Vagina (tissue), 2 donors: ENCODE data around the gene SMAD5. TPM values are rescaled to one million over a fixed set of nuclear protein-coding genes. Genes with fewer than 3 reads are reported as not detected.

Experiments used
- DNase-seq, 2 donors: peaks; one replicate each; pipeline ENCODE4 v3.0.0-alpha.2; 2017; ENCODE audit errors: extremely low spot score in 2 of 2
- H3K27ac ChIP-seq: fragments of 200-600 bp; sonication (generic); one replicate; pipeline ENCODE4 v1.5.1; 2019
- H3K27me3 ChIP-seq: fragments of 200-600 bp; sonication (generic); one replicate; pipeline ENCODE4 v1.5.1; 2019
- H3K36me3 ChIP-seq, 2 donors: fragments of 200-600 bp; sonication (generic); one replicate each; pipeline ENCODE4 v1.5.1; 2017 to 2019
- H3K4me1 ChIP-seq: fragments of 200-600 bp; sonication (generic); one replicate; pipeline ENCODE4 v1.5.1; 2019
- H3K4me3 ChIP-seq, 2 donors: fragments of 200-600 bp; sonication (generic); 1 replicate in 1 of 2; 2 replicates in 1 of 2; pipeline ENCODE4 v1.5.1; 2016 to 2019
- H3K9me3 ChIP-seq: fragments of 200-600 bp; sonication (generic); one replicate; pipeline ENCODE4 v1.5.1; 2019
- POLR2A ChIP-seq, 2 donors: fragments of 450-650 bp; IDR thresholded peaks; one replicate each; pipeline ENCODE4 v1.6.1; 2017; ENCODE audit warnings: antibody characterized with exemption in 2 of 2, mild to moderate bottlenecking in 2 of 2, moderate library complexity in 2 of 2
- POLR2AphosphoS5 ChIP-seq, 2 donors: sonication (generic); formaldehyde crosslinking; IDR thresholded peaks; one replicate each; pipeline ENCODE4 v1.9.0; 2017; ENCODE audit warnings: antibody characterized with exemption in 2 of 2, mild to moderate bottlenecking in 2 of 2, low read depth in 1 of 2; ENCODE audit not compliant: insufficient read depth in 1 of 2
- intact Hi-C: fragments of 100-400 bp; cut with DNase I; formaldehyde crosslinking; loops from one replicate; pipeline ENCODE4 v1.15.1; 2023
- total RNA-seq: library from RNA; depleted of rRNA; stranded (reverse); fragments of >200 nt; gene quantifications from one replicate; pipeline ENCODE4 v1.2.3, GENCODE V29; 2016
- TF ChIP-seq, protein P1 (sequence below), 3 experiments: fragments of 450-650 bp in 2 of 3; fragments of 200-600 bp in 1 of 3; sonication (generic) in 1 of 3; IDR thresholded peaks; one replicate each; pipeline ENCODE4 v1.5.1; 2017 to 2019; ENCODE audit warnings: antibody characterized with exemption in 3 of 3, mild to moderate bottlenecking in 2 of 3, moderate library complexity in 2 of 3

The SMAD5 gene
- total RNA-seq, 1 donor from 2014 or later = 40.0 TPM

DNA sequence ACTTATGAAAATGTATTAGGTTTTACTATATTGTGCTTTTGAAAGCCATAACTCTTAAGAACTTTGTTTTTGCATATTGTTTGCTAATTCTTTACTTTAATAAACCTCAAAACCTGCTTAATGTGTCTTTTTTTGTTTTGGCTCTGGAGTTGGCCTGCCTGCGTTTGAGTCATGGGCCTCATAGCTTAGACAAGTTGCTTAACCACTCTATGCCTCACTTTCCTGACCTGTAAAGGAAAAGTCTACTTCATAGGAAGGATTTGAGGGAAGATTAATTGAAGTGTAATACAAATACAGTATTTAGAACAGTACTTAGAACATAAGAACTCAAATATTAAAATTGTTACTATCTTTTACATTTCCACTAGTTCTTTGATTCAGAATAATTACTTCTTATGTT lies 50.0 kb downstream of the SMAD5 start:
- Histone ChIP-seq H3K27me3 (no peaks in the 10 kb centered on the region), H3K36me3 (peaks cover 0 to 29% of the 10 kb centered on the region in 2 donors), H3K4me1 (no peaks in the 10 kb centered on the region), H3K27ac (no peak overlapping the region), H3K9me3 (no peaks in the 10 kb centered on the region), H3K4me3 (no peak overlapping the region)
- no peak for DNase-seq
- intact Hi-C loops = no loop called here
- no peak for TF ChIP-seq POLR2A (IDR thresholded peaks at IDR 0.05)
- TF ChIP-seq, protein P1, sequence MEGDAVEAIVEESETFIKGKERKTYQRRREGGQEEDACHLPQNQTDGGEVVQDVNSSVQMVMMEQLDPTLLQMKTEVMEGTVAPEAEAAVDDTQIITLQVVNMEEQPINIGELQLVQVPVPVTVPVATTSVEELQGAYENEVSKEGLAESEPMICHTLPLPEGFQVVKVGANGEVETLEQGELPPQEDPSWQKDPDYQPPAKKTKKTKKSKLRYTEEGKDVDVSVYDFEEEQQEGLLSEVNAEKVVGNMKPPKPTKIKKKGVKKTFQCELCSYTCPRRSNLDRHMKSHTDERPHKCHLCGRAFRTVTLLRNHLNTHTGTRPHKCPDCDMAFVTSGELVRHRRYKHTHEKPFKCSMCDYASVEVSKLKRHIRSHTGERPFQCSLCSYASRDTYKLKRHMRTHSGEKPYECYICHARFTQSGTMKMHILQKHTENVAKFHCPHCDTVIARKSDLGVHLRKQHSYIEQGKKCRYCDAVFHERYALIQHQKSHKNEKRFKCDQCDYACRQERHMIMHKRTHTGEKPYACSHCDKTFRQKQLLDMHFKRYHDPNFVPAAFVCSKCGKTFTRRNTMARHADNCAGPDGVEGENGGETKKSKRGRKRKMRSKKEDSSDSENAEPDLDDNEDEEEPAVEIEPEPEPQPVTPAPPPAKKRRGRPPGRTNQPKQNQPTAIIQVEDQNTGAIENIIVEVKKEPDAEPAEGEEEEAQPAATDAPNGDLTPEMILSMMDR (IDR thresholded peaks at IDR 0.05) = no peak
- no peak for TF ChIP-seq POLR2AphosphoS5 (IDR thresholded peaks at IDR 0.05; ENCODE audit: insufficient read depth in 1 of 2, low read depth in 1 of 2)

DNA sequence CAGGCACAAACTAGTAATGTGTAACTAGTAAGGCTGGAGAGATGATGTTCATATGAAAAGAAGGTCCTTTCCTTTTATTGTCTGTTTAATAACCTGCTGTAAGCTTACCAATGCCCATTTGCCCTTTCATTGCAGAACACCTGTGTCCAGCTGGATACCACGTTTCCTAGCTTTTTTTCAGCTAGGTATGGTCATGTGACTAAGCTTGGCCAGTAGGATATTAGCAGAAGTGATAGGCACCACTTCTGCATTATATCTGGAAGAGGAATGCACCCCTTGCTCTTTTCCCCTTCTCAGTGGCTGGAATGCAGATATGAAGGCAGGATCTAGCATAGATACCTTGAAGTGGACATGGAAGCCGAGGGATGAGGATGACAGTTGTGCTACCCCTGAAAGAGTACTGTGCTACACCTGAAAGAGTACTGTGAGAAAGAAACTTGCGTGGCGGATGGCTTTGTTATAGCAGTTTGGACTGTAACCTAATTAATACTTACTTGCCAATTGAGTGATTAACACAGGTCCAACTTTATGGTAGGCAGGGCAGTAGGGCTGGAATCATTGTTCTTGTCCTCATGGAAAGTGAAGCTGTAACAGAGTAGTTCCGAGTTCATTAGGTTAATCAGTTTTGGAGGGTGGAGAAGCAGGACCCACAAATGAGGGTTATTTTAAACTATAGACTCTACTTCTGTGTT lies 53.5 kb downstream of the SMAD5 start:
- no peak overlapping the region for H3K4me3 ChIP-seq
- no peaks in the 10 kb centered on the region for H3K27me3 ChIP-seq
- TF ChIP-seq, protein P1 (IDR thresholded peaks at IDR 0.05) = no peak
- TF ChIP-seq POLR2AphosphoS5 (IDR thresholded peaks at IDR 0.05; ENCODE audit: insufficient read depth in 1 of 2, low read depth in 1 of 2) = no peak
- TF ChIP-seq POLR2A (IDR thresholded peaks at IDR 0.05) = no peak
- no peak overlapping the region for H3K27ac ChIP-seq
- H3K36me3 ChIP-seq = peaks cover 0 to 16% of the 10 kb centered on the region in 2 donors
- no peaks in the 10 kb centered on the region for H3K9me3 ChIP-seq
- no peak for DNase-seq
- intact Hi-C loops = no loop called here
- peaks cover 3% of the 10 kb centered on the region for H3K4me1 ChIP-seq

DNA sequence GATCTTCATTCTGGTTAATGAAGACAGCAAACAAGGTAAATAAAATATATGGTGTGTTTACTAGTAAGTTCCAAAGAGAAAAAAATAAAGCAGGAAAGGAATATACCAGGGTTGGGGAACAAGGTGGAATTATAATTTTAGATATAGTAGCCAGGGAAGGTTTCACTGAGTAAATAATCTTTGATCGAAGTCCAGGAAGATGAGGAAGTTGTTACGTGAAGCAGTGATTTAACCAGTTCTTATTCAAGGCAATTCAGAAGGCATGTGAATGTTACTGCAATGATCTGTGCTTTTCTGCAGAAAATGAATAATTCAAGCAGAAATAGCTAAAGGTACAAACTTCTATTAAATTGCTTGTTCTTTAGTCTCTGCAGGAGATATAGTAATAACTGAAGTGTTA lies 54.2 kb downstream of the SMAD5 start:
- H3K9me3 ChIP-seq = no peaks in the 10 kb centered on the region
- TF ChIP-seq, protein P1 (IDR thresholded peaks at IDR 0.05) = no peak
- no peak for TF ChIP-seq POLR2A (IDR thresholded peaks at IDR 0.05)
- no peak for TF ChIP-seq POLR2AphosphoS5 (IDR thresholded peaks at IDR 0.05; ENCODE audit: insufficient read depth in 1 of 2, low read depth in 1 of 2)
- intact Hi-C loops = no loop called here

DNA sequence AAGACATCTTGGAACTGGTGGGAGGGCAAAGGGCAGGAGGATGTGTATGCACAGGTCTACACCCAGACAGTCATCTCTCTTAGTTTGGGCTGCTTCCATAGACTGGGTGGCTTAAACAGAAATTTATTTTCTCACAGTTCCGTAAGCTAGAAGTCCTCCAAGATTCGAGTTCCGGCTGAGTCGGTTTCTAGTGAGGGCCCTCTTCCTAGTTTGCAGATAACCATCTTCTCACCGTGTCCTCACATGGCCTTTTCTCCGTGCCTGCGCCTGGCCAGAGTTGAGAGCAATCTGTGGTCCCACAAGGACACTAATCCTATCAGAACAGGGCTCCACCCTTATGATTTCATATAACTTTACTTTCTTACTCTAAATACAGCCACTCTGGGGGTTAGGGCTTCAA lies 56.2 kb downstream of the SMAD5 start:
- DNase-seq = no peak
- peaks cover 28% of the 10 kb centered on the region for H3K4me1 ChIP-seq

More for the DNA sequence above, 54.2 kb downstream of the SMAD5 start:
- H3K27me3 ChIP-seq = no peaks in the 10 kb centered on the region
- no peak for DNase-seq
- peaks cover 10% of the 10 kb centered on the region for H3K4me1 ChIP-seq
- no peak overlapping the region for H3K4me3 ChIP-seq
- H3K36me3 ChIP-seq = peaks cover 0 to 16% of the 10 kb centered on the region in 2 donors
- no peak overlapping the region for H3K27ac ChIP-seq

More for the DNA sequence above, 56.2 kb downstream of the SMAD5 start:
- H3K27ac ChIP-seq = no peak overlapping the region
- TF ChIP-seq, protein P1 (IDR thresholded peaks at IDR 0.05) = no peak
- no peak for TF ChIP-seq POLR2A (IDR thresholded peaks at IDR 0.05)
- TF ChIP-seq POLR2AphosphoS5 (IDR thresholded peaks at IDR 0.05; ENCODE audit: insufficient read depth in 1 of 2, low read depth in 1 of 2) = no peak
- intact Hi-C loops = no loop called here
- no peaks in the 10 kb centered on the region for H3K9me3 ChIP-seq
- no peak overlapping the region for H3K4me3 ChIP-seq
- H3K36me3 ChIP-seq = peaks cover 0 to 16% of the 10 kb centered on the region in 2 donors
- no peaks in the 10 kb centered on the region for H3K27me3 ChIP-seq
